K562 (cell line): ENCODE measurements around the gene METRNL. TPM values are rescaled to one million over a fixed set of nuclear protein-coding genes. Genes with fewer than 3 reads are reported as not detected.

Experiments
- ATAC-seq: fragments of 200-7000 bp; cut with Tn5 transposase; 3 replicates; pipeline ENCODE4 v1.9.1; 2020; ENCODE audit warnings: moderate library complexity
- BruUV-seq: library from RNA; stranded (reverse); fragments of 400-500 nt; replicated peaks from 2 replicates; lab custom pipeline; 2021; lab: Mats Ljungman, UMichigan
- CTCF ChIA-PET: fragments of 300-600 bp; formaldehyde crosslinking; extraction: SDS; loops from one replicate; lab custom pipeline; 2021; ENCODE audit warnings: low intra/inter-chr PET ratio; lab: Yijun Ruan, JAX
- POLR2A ChIA-PET: fragments of 300-600, 350-650 bp; sonication (Branson Sonifier 250); formaldehyde crosslinking; extraction: SDS; loops from one replicate; lab custom pipeline; 2021; ENCODE audit warnings: antibody characterized with exemption, inconsistent platforms; lab: Yijun Ruan, JAX
- DNase-seq, 4 experiments: peaks; one replicate each; pipeline versions ENCODE4 v3.0.0 to v3.0.0-alpha.2; 2011 to 2018; ENCODE audit warnings: low spot score in 3 of 4, mixed read lengths in 3 of 4; ENCODE audit errors: extremely low read depth in 1 of 4
- FAIRE-seq: peaks from 2 replicates; lab custom pipeline; 2011; peaks lifted over from hg19 to GRCh38; lab: Jason Lieb, UNC
- H2AFZ ChIP-seq: 2 replicates; pipeline ENCODE4 v1.6.0; 2011; ENCODE audit warnings: low read depth, low read length, control low read depth, inconsistent platforms
- H3K27ac ChIP-seq: fragments of 200-600 bp; 3 replicates; pipeline ENCODE4 v1.8.0; 2011; ENCODE audit warnings: low read depth, mild to moderate bottlenecking, control low read depth, inconsistent platforms, low read length, moderate library complexity, mixed read lengths; ENCODE audit errors: extremely low read depth
- H3K27me3 ChIP-seq, 2 experiments: fragments of 300-600 bp in 1 of 2; 2 replicates in 1 of 2; 3 replicates in 1 of 2; pipeline versions ENCODE4 v1.6.0 to v1.8.0; 2011; ENCODE audit warnings: inconsistent platforms in 2 of 2, low read length in 2 of 2, mild to moderate bottlenecking in 1 of 2, mixed read lengths in 1 of 2, moderate library complexity in 1 of 2; ENCODE audit not compliant: control insufficient read depth in 2 of 2, insufficient read depth in 2 of 2
- H3K36me3 ChIP-seq: fragments of 300-600 bp; 3 replicates; pipeline ENCODE4 v1.8.0; 2011; ENCODE audit warnings: mild to moderate bottlenecking, low read length, inconsistent platforms; ENCODE audit not compliant: control insufficient read depth, insufficient read depth
- H3K4me1 ChIP-seq, 2 experiments: fragments of 200-600 bp in 1 of 2; replicated peaks in 1 of 2; 2 replicates in 1 of 2; 3 replicates in 1 of 2; pipeline versions ENCODE4 v1.5.1 to v1.8.0; 2011; ENCODE audit warnings: inconsistent platforms in 2 of 2, low read length in 2 of 2, mild to moderate bottlenecking in 1 of 2, mixed read lengths in 1 of 2, moderate library complexity in 1 of 2; ENCODE audit not compliant: control insufficient read depth in 2 of 2, insufficient read depth in 2 of 2
- H3K4me2 ChIP-seq: 2 replicates; pipeline ENCODE4 v1.6.1; 2011; ENCODE audit warnings: low read length, control low read depth, inconsistent platforms, mixed read lengths; ENCODE audit not compliant: insufficient read depth
- H3K4me3 ChIP-seq: fragments of 200-600 bp; sonication (generic), shearing (Covaris generic); 2 replicates; pipeline ENCODE4 v1.5.1; 2016; ENCODE audit warnings: control low read depth, inconsistent platforms
- H3K79me2 ChIP-seq: fragments of 200-600 bp; 3 replicates; pipeline ENCODE4 v1.8.0; 2011; ENCODE audit warnings: low read length, inconsistent platforms; ENCODE audit not compliant: control insufficient read depth, insufficient read depth
- H3K9ac ChIP-seq, 2 experiments: 2 replicates each; pipeline versions ENCODE4 v1.6.0 to v1.6.1; 2011; ENCODE audit warnings: low read depth in 2 of 2, low read length in 2 of 2, control low read depth in 1 of 2, inconsistent platforms in 1 of 2, mild to moderate bottlenecking in 1 of 2, mixed read lengths in 1 of 2; ENCODE audit not compliant: insufficient read depth in 1 of 2
- H3K9me1 ChIP-seq: one replicate; pipeline ENCODE4 v1.6.0; 2011; ENCODE audit warnings: inconsistent platforms, mild to moderate bottlenecking, low read length, moderate library complexity; ENCODE audit not compliant: control insufficient read depth, insufficient read depth
- H3K9me3 ChIP-seq: replicated peaks from 2 replicates; pipeline ENCODE4 v1.5.1; 2011; ENCODE audit warnings: low read depth, low read length, inconsistent platforms; ENCODE audit not compliant: control insufficient read depth, insufficient read depth
- H4K20me1 ChIP-seq: replicated peaks from 2 replicates; pipeline ENCODE4 v1.6.1; 2011; ENCODE audit warnings: low read length, inconsistent platforms, mixed read lengths; ENCODE audit not compliant: control insufficient read depth, insufficient read depth
- BCL6 ChIP-seq: fragments of 250-450 bp; sonication (Bioruptor Pico); IDR thresholded peaks from 2 replicates; pipeline ENCODE4 v1.4.0; 2020
- CBX3 ChIP-seq, 2 experiments: IDR thresholded peaks; 1 replicate in 1 of 2; 2 replicates in 1 of 2; pipeline ENCODE4 v1.6.1; 2012; ENCODE audit warnings: inconsistent platforms in 2 of 2, low read length in 2 of 2, borderline replicate concordance in 1 of 2, control low read depth in 1 of 2
- CEBPZ ChIP-seq: fragments of 150-350 bp; IDR thresholded peaks from 2 replicates; pipeline ENCODE4 v1.6.1; 2014; ENCODE audit warnings: low read depth, mild to moderate bottlenecking, low read length, borderline replicate concordance
- PCBP1 ChIP-seq: fragments of 200-400 bp; formaldehyde crosslinking; IDR thresholded peaks from 2 replicates; pipeline ENCODE4 v1.6.1; 2018; ENCODE audit warnings: mild to moderate bottlenecking, low read depth, low read length; ENCODE audit not compliant: poor library complexity, severe bottlenecking
- SMC3 ChIP-seq: conservative IDR thresholded peaks from 2 replicates; pipeline ENCODE4 v1.6.1; 2011; ENCODE audit warnings: low read depth, low read length, improper control_type of control experiment; ENCODE audit not compliant: insufficient read depth
- ZNF24 ChIP-seq: fragments of 450-650 bp; IDR thresholded peaks from 2 replicates; pipeline ENCODE4 v1.6.1; 2016
- ZNF407 ChIP-seq: fragments of 450-650 bp; IDR thresholded peaks from 2 replicates; pipeline ENCODE4 v1.6.1; 2016; ENCODE audit warnings: low read depth
- ZNF445 ChIP-seq: fragments of 250-450 bp; sonication (Bioruptor Pico); IDR thresholded peaks from 2 replicates; pipeline ENCODE4 v1.4.0; 2020; ENCODE audit warnings: low read depth, mild to moderate bottlenecking, moderate library complexity
- WGBS: fragments of 100-300 bp; shearing (Covaris generic); methylation state at CpG from one replicate; pipeline ENCODE4 v1.1.6; 2016; ENCODE audit warnings: low coverage, mixed read lengths; ENCODE audit not compliant: insufficient coverage; ENCODE audit errors: missing lambda C conversion rate; 5-methylcytosine and 5-hydroxymethylcytosine counted together
- in situ Hi-C: fragments of 300-500 bp; cut with MboI; formaldehyde crosslinking; loops from 4 replicates; pipeline ENCODE4 v1.15.0; 2018; ENCODE audit warnings: inconsistent platforms, mixed read lengths
- intact Hi-C: fragments of 100-400 bp; cut with micrococcal nuclease; formaldehyde crosslinking; loops from 2 replicates; pipeline ENCODE4 v1.14.2; 2022
- polyA plus RNA-seq, 8 experiments: library from polyadenylated mRNA; depleted of rRNA in 4 of 8; stranded (reverse) in 5 of 8; unstranded in 3 of 8; fragments of >200 nt; fragmentation: Nextera tagmentation in 2 of 8; fragmentation: Illumina TruSeq in 1 of 8; extraction: Ambion mirVana in 2 of 8; extraction: Trizol in 1 of 8; gene quantifications; 2 replicates each; pipeline versions ENCODE4 v1.2.1 to v1.2.3, GENCODE V29; 2011 to 2014; ENCODE audit warnings: inconsistent platforms in 1 of 8, missing spikeins in 1 of 8
- total RNA-seq, 7 experiments: library from RNA; depleted of rRNA in 6 of 7; stranded (reverse); fragments of >200 nt in 6 of 7; fragmentation: Illumina TruSeq in 2 of 7; extraction: Trizol in 2 of 7; gene quantifications; 2 replicates each; pipeline versions ENCODE4 v1.2.1 to v1.2.3, GENCODE V29; 2011 to 2021; ENCODE audit warnings: low replicate concordance in 1 of 7

The METRNL gene
- total and polyA plus RNA-seq, 9 of the 15 experiments (the other 6 are each of a cell fraction or from before 2014, with no cell fraction given): 0.17 to 31.8 (median 2.9) TPM

- intact Hi-C loops (no loop called here), in situ Hi-C loops (no loop called here)
- DNase-seq: no peak
- CTCF ChIA-PET: no interaction called here
- Histone ChIP-seq H3K36me3 (no peaks in the 10 kb centered on the region), H3K9me3 (no peaks in the 10 kb centered on the region; the same call in none of the 2 replicates), H3K9ac (no peak overlapping the region), H4K20me1 (peaks cover 9% of the 10 kb centered on the region), H3K79me2 (no peaks in the 10 kb centered on the region), H3K9me1 (peaks cover 4% of the 10 kb centered on the region), H3K4me1 (peaks cover 19 to 57% of the 10 kb centered on the region in 2 experiments; a peak in 4 of 5 replicates), H3K27ac (no peak overlapping the region), H3K4me3 (no peak overlapping the region), H3K27me3 (peaks cover 10 to 56% of the 10 kb centered on the region in 2 experiments), H3K4me2 (no peak overlapping the region), H2AFZ (no peak overlapping the region)
- POLR2A ChIA-PET: interaction anchor here (0.6 to 1.2 kb wide), 2 partner anchors 10 to 276 kb away, joined by 4 read pairs; no protein-coding TSS in a partner anchor
- BruUV-seq: no TSS peak
- ATAC-seq: no peak
- 33% methylated on average over 22 of the region's 22 CpGs for WGBS
- no peak for FAIRE-seq
- TF ChIP-seq ZNF24 (no peak), ZNF407 (no peak), CBX3 (IDR thresholded peaks at IDR 0.05; ENCODE audit: borderline replicate concordance in 1 of 2, low read length in 2 of 2) (no peak), BCL6 (no peak), CEBPZ (no peak), PCBP1 (no peak), SMC3 (no peak), ZNF445 (CRISPR knock-in tag) (no peak)
Measured at GRCh38 chr17:83106056-83106588, 26.7 kb downstream of the METRNL start.
